HFF-Myc (cell line): Measurements from ENCODE around the gene CASKIN1.
A peak's percentile ranks its signal among the peaks of the same experiment; 100 is the strongest.
"Not testable (repeated sequence)": the region's sequence is repeated elsewhere in the genome, so short reads cannot be mapped to it uniquely, and the experiment has no call there.

Experiments
- DNase-seq: peaks from one replicate; pipeline ENCODE4 v3.0.0-alpha.2; 2011; ENCODE audit warnings: low read depth; ENCODE audit errors: extremely low read depth
- H3K4me3 ChIP-seq: replicated peaks from 2 replicates; pipeline ENCODE4 v1.5.1; 2011; ENCODE audit warnings: low read depth, mild to moderate bottlenecking, control low read depth, low read length
- TF ChIP-seq, protein P1 (sequence below): IDR thresholded peaks from 2 replicates; pipeline ENCODE4 v1.5.1; 2012; ENCODE audit warnings: mild to moderate bottlenecking, low read depth, low read length, control low read depth; ENCODE audit errors: missing control alignments

Gene CASKIN1

DNA sequence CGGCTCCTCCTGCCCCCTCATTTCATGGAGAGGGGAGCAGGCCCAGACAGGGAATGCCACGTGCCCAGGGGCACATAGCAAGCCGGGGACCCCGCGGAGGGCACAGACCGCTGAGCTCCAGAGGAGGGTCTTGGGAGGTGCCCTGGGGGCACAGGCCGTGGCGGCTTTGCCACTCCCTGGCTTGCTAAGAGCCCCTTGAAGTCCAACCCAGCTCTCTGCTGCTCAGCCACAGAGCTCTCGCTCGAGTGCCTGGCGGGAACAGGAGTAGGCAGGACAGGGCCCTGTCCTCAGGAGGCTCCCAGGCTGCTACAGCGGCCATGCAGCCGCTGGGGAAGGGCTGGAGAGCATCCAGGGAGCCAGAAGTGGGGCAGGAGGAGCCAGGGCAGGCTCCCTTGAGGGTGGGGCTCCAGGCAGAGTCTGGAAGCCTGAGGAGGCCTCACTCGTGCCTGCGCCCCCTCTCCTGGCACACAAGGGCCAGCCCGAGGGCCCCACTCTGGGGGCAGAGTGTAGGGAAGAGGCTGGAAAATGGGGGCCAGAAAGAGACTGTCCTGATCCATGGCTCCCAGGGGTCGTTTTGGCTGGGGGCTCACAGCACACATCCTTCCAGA lies 52.4 kb downstream of the CASKIN1 start:
- TF ChIP-seq, protein P1, sequence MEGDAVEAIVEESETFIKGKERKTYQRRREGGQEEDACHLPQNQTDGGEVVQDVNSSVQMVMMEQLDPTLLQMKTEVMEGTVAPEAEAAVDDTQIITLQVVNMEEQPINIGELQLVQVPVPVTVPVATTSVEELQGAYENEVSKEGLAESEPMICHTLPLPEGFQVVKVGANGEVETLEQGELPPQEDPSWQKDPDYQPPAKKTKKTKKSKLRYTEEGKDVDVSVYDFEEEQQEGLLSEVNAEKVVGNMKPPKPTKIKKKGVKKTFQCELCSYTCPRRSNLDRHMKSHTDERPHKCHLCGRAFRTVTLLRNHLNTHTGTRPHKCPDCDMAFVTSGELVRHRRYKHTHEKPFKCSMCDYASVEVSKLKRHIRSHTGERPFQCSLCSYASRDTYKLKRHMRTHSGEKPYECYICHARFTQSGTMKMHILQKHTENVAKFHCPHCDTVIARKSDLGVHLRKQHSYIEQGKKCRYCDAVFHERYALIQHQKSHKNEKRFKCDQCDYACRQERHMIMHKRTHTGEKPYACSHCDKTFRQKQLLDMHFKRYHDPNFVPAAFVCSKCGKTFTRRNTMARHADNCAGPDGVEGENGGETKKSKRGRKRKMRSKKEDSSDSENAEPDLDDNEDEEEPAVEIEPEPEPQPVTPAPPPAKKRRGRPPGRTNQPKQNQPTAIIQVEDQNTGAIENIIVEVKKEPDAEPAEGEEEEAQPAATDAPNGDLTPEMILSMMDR = no peak
- no peak for DNase-seq
- H3K4me3 ChIP-seq = no peak overlapping the region

- no peak for DNase-seq
- TF ChIP-seq, protein P1 = no peak
- no peak overlapping the region for H3K4me3 ChIP-seq
These were observed 53.2 kb downstream of the CASKIN1 start for GRCh38 chr16:2142942-2143877.

GRCh38 chr16:2135770-2136490 lies 60.5 kb downstream of the CASKIN1 start, which contains the start of gene PKD1:
Gene PKD1 (minus strand): TSS chr16:2135898. CDS start chr16:2135689, 209 bp downstream.
- H3K4me3 ChIP-seq = peak within 1 kb of the TSS; percentile 45

GRCh38 chr16:2135071-2135470 lies 61.3 kb downstream of the CASKIN1 start:
- not testable (repeated sequence) for DNase-seq
- peak overlapping the region; percentile 45 for H3K4me3 ChIP-seq

More at GRCh38 chr16:2135770-2136490, 60.5 kb downstream of the CASKIN1 start, which contains the start of gene PKD1:
- not testable (repeated sequence) for DNase-seq

DNA sequence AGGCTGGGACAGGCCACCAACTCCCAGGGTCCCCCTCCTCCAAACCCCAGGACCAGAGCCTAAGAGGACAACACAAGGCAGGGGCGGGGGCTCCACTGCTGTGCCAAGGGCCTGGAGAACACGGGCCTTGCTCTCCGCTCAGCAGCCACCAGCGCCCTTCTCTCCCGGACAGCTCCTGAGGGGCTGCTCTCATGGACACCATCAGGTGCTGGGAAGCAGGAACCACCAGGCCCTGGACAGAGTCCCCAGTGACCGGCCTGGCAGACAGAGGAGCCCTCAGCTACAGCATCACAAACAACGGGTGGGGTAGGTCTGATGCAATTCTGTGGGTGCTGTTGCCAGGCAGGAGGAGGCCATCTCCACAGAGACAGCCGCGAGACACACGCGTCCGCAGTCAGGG lies 62.6 kb downstream of the CASKIN1 start:
- H3K4me3 ChIP-seq = peak overlapping the region; percentile 34
- DNase-seq = not testable (repeated sequence)

- not testable (repeated sequence) for DNase-seq, H3K4me3 ChIP-seq
These were observed 66.4 kb downstream of the CASKIN1 start for GRCh38 chr16:2129890-2130447.

GRCh38 chr16:2129251-2129650 lies 67.2 kb downstream of the CASKIN1 start:
- DNase-seq, H3K4me3 ChIP-seq: not testable (repeated sequence)

DNA sequence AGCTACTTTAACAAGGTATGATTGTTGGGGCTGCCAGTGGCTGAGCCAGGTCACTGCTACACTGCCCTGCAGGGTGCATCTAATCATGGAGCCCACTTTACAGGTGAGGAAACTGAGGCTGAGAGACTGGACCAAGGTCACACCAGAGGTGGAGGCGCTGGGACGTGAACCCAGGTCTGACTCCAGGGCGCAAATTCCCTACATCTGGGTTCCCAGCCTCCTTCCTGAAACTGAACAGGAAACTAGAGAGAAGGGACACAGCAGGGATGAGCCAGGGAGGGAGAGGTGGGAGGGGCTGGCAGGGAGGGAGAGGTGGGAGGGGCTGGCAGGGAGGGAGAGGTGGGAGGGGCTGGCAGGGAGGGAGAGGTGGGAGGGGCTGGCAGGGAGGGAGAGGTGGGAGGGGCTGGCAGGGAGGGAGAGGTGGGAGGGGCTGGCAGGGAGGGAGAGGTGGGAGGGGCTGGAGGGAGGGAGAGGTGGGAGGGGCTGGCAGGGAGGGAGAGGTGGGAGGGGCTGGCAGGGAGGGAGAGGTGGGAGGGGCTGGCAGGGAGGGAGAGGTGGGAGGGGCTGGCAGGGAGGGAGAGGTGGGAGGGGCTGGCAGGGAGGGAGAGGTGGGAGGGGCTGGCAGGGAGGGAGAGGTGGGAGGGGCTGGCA lies 68.7 kb downstream of the CASKIN1 start:
- DNase-seq, H3K4me3 ChIP-seq: not testable (repeated sequence)
